HG03520 (cell line): ENCODE data around the gene KCNH1.

ENCODE experiments used
- ATAC-seq: cut with Tn5 transposase; IDR thresholded peaks from one replicate; pipeline ENCODE4 v1.9.1; 2021; ENCODE audit warnings: mild to moderate bottlenecking, moderate library complexity; ENCODE audit not compliant: unreplicated experiment

KCNH1 gene

DNA sequence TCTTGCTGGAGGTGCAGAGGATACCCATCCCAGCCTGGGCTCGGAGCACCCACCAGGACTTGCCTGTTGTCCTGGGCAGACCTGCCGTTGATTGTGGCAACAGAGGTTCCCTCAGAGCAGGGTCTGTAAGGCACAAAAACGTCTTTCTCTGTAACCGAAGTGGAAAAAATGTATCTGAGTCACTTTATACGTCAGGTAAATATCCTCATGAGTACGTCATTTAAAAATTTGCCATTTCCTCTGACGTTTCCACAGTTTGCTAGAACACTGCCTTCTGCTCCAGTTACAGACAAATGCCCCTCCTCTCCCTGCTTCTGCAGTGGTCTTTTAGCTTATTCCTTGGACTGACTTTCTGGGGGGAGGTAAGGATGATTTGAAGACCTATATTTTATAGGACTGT lies 478.4 kb downstream of the KCNH1 start:
- no peak for ATAC-seq

DNA sequence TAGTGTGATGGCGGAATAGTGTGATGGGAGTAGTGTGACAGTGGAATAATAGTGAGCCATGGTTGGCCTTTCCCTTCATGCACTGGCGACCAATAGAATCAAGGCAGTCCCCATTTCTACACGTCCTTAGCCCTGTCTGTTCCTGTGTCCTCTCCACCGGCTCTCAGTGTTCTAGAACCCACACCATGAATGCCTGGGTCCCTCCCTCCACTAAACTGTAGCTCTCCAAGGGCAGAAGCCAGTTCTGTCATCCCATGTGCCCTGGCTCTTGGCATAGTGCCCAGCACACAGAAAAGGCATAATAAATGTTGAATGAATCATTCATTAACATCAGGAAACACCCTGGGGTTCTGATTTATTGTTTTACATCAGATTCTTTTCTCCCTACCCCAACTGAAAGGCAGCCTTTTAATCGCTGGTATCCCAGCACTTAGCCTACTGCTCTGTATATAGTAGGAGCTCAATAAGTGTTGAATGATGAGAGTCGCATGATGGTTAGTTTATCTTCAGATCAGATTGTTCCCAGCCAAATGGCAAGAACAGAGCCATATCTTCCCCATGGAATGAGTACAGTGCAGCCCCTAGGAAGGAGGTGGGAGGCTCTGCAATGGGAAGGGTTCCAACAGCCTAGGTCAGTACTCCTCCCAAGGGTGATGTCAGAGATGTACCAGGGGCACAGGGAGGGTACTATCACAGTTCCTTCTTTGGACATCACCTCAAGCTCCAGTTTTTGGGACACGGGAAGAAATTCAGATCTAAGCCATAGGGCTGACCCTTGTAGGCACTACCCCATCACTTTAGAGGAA lies 479.6 kb downstream of the KCNH1 start:
- no peak for ATAC-seq

DNA sequence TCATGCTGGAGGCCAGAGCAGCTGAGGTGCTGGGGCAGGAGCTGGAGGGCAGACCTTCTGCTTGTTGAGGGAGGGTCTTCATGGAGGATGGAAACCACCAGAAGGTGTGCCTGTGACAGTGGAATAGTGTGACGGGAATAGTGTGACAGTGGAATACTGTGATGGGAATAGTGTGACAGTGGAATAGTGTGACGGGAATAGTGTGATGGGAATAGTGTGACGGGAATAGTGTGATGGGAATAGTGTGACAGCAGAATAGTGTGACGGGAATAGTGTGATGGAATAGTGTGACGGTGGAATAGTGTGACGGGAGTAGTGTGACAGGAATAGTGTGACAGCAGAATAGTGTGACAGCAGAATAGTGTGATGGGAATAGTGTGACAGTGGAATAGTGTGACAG lies 480.2 kb downstream of the KCNH1 start:
- ATAC-seq: no peak

DNA sequence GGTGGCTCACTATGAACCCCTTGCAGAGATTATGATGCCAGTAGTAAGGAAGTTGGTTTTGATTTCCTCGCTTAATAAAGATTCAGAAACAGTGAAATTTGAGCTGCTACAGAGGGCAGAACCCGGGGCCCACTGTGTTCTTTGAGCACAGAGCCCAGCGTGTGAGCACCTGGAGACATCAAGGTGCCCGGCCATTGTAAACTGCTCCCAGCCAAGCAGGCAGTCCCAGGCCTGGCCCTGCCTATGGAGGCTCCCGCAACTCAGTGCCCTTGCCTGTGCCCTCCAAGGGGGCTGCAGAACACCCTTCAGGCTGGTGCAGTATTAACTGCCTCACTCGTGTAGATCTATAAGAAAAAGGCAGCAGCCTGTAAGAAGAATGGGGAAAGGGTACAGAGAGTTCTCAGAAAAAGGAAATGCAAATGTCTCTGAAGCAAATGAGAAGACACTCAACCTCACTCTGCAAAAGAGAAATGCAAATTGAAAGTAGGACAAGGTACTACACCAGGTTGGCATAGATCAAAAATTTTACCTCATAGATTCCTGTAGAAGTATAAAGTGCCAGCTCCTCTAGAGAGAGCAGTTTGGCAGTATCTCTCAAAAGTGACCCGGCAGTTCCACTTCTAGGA lies 481.5 kb downstream of the KCNH1 start:
- no peak for ATAC-seq

DNA sequence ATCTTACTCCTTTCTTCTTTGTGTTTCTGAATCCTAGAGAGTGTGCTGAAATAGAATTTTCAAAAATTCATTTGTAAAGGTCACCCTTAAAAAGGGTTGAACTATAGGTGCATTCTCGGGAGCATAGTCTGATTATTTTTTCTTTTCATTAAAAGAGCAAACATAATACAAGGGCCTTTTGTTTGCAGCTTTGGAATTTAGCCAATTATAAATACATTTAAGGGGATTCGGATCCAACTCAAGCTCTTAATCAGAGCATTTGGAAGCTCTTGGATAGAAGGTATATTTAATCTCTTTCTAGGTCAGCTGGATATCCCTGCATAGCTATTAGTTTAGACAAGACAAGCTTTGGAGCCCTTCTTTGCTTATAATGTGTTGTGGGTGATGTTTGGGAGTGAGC lies 483.5 kb downstream of the KCNH1 start:
- ATAC-seq: no peak

DNA sequence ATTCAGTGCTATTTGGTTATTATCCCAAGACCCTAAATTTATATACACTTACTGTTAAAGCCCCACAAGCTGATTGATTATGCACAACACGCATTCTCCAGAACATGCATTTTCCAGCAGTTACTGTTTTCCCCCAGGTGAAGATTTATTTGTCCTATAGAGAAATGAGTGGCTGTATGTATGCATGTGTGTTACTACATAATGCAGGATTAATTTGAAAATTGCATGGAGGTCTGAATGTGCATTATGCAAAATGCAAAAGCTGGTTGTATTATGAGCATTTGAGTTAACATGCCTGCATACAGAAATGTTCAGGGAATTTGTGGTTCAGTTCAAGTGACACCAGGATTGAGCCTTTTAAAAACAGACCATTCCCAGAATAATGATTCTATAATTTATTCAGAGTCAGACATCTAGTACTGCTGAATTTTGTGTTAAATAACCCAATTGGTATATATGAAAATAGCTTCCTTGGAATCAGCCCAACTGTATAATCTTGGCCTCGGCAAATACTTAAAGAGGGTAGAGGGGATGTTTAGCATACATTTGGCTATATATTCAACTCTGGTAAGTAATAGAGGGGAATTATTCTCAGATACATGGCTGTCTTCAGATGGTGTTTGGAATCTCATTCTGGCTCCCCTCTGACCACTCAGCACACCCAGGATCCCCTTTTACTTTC lies 485.2 kb downstream of the KCNH1 start:
- no peak for ATAC-seq

DNA sequence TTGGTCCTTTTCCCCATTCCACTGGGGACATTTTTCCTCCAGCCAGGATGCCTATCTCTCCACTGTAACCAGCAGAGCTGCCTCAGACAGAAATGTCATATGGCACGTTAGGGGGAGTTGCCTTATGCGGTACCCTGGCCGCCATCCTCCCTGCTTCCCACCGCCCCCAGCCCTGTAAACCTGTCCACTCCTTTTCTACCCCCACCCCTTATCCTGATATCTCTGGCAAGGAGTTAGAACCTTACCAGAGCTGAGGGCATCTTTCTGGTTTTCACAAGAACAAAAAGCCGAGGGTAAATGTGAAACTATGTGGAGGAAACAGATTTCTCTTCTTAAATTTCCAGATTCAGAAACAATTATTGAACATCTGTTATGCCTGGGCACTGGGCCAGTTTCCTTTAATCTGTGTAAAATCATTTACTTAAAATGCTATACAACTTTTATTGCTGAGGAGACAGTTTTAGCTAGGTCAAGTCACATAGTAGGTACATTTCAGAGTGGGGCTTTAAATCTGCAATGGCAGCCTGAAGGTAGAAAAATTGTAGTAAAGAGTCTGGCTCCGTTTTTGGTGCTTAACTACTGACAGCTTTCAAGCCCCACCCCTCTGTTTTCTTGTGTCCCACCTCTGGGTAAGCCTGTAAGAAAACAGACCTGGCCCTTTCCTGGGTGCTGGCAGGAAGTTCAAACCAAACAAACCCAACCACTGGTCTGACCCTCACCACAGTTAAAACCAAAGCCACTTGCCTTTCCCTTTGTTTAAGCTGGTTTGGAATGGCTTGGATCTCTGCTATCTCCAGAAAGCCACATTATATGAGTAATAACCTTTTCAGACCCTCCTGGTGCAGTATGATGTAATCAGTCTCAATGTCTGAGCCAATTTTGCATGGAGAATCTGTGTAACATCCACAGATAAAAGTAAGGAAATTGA lies 486.3 kb downstream of the KCNH1 start:
- ATAC-seq: no peak

DNA sequence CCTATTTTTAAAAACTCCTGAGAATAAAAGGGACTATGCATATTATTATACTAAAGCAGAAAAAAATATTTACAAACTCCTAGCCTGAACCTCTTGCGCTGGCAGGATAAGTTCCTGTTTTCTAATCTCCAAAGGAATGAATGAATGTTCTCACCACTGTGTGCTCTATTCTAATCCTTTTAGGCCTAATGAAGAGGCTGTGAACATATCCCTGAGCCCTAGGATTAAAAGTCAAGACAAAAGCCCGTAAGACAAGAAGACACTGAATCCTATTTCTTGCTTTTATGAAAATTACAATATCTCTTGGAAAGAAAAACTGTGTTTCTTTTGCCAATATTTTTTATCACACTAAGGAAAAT lies 487.7 kb downstream of the KCNH1 start:
- no peak for ATAC-seq

DNA sequence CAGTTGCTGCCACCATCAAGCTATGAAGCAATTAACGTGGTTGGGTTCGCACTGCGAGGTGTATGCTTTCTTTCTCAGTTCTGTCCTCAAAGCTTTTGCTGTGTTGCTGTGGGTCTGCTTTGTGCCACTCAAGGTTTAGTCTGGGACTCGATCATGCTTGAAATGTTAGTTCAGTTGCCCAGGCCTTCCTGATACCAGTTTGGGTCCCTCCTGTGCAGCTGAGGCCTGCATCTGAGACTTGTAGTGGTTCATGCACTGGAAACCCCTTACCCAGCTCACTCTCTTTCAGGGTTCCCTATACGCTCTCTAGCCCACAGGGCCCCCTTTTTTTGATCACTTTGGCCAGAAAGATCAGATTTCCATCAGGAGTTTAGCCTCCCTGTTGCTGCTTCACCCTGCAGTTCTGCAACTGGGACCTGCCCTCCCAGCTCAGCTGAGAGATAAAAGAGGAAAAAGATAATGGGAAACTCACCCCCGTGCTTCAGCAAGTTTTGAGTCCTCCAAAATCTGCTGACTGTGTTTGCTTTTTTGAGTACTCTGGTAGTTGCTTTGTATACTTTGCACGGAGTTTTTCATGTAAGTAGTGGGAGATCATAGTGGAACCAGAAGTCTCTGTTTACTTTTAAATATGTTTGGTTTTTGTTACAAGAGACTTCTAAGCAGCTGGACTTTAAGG lies 488.2 kb downstream of the KCNH1 start:
- ATAC-seq: no peak

DNA sequence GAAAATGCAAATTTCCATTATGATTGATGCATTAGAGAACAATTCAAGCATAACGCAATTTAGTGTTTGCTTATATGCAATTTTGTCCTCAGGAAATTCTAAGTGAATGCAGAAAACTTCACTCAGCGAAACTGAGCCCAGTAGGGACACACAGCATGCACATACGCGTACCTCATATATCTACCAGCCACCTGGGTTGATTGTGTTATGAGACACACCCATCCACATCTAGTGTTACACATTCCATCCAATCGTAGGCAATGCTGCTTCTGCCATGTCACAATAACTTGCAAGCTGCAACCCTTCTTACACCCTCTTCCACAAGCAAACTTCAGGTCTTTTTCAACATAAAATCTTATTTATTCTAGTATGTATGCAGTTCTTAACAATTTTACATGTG lies 492.4 kb downstream of the KCNH1 start:
- no peak for ATAC-seq

DNA sequence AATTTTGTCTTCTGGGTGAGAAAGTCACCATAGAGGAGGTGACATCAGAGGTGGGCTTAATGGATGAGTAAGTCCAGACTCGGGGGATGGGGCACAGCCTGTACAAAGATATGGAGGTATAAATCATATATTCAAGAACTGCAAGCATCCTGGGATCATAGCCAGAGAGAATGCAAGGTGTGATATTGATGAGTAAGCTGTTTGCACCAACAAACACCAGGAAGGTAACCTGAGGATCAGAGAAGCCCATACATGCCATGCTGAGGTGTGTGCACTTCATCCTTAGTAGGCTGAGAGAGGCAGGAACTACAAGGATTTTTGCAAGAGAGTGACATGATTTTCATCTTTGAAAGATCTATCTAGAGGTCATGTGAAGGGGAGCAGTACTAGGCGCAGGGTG lies 498.8 kb downstream of the KCNH1 start:
- no peak for ATAC-seq

DNA sequence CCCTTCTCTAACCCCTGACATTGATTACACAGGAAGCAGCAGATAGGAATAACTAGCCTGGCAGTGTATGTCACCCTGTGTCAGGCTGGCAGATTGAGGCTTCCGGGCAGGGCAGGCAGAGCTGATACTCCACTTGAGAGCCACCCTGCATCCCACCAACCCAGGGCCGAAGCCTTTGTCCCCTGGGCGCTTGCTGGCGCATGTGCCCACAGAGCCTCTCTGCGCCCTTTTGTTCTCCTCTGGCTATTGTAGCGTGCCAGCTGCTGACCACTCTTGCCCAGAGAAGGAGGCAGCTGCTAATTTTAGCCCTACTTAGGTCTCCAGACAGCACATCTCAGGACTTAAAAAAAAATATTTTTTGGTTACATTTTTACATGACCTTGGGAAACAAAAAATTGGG lies 500.3 kb downstream of the KCNH1 start:
- ATAC-seq: no peak

DNA sequence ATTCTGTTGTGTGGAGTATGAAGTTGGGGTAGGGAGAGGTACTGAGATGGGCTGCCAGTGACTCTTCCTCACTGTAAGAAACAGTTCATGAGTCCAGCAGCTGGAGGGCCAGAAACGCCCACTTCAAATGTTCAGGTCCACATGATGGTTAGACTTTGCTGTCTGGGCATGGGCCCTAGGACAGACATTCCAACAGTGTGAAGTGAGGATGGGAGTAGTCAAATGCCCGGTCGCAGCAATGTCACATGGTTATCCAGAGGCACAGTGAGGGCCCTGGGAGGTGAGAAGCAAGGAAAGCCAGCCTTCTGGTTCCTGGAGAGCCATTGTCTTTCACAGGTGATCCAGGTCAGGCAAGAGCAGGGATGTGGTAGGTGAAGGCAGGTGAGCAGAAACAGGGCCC lies 500.8 kb downstream of the KCNH1 start:
- no peak for ATAC-seq

DNA sequence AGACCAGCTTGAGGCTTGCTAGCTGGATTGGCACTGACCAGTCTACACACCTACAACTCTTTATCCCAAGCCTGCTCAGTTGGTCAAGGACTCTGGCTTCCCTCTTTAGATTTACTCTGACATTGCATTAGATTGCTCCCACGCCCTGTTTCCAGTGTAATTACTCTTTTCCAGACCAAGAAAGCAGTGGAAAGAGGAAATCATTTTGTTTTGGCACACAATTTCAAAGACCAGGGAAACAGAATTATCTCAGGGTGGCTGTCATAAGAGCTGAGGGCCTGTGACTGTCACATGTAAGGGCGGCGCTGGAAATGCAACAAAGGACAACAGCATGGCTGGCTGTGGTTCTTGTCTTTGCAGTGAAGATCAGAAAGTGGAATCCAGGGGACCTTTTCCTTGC lies 502.5 kb downstream of the KCNH1 start:
- ATAC-seq: no peak

DNA sequence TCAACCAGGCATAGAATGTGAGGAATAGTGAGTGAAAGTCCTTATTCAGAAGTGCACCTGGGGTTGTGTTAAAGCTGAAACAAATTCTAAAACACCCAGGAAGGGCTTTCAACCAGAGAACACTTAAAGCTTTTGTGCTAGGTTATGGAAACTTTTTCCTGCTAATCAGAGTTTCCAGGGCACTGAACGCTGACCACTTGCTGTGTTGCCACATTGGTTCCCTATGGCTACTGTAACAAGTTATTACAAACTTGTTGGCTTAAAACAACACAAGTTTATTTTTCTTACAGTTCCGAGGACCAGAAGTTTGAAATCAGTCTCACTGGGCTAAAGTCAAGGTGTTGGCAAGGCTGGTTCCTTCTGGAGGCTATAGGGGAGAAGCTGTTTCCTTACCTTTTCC lies 504.7 kb downstream of the KCNH1 start:
- no peak for ATAC-seq

DNA sequence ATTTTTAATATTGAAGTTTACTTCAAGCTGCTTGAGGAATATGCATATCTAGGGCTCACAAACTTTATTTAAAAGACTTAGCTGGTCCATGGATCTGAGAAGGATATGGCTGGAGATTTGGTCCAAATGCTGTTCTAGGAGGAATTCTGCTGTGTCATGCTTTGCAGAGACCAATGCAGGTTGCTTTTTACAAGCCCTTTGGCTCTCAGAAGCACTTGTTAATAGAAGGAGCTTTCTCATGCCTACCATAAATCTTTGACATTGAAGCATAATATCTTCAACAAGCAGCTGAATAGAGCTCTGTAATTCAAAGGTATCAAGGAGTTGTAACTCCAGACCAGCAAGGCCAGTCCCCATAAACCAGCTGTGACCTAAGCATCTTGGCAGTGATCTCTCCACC lies 506.2 kb downstream of the KCNH1 start:
- no peak for ATAC-seq
